HCT116 (cell line): ENCODE measurements around the gene DTNBP1. TPM values are rescaled to one million over a fixed set of nuclear protein-coding genes. Genes with fewer than 3 reads are reported as not detected.

Experiments used
- ATAC-seq: fragments of 200-7000 bp; cut with Tn5 transposase; 2 replicates; pipeline ENCODE4 v1.9.1; 2020; ENCODE audit warnings: mild to moderate bottlenecking, moderate library complexity
- BruUV-seq: library from RNA; stranded (reverse); fragments of 400-500 nt; replicated peaks from 2 replicates; lab custom pipeline; 2021; lab: Mats Ljungman, UMichigan
- CTCF ChIA-PET: fragments of 300-600 bp; sonication (Branson Sonifier 250); formaldehyde crosslinking; loops from one replicate; lab custom pipeline; 2021; ENCODE audit warnings: antibody characterized with exemption; lab: Charles Lee
- POLR2A ChIA-PET: fragments of 300-600, 350-600 bp; sonication (Branson Sonifier 250); formaldehyde crosslinking; loops from one replicate; lab custom pipeline; 2021; ENCODE audit warnings: antibody characterized with exemption; lab: Charles Lee
- RAD21 ChIA-PET, 2 experiments: fragments of 300-600 bp; sonication (Branson Sonifier 250); formaldehyde crosslinking; loops; one replicate each; lab custom pipeline; 2023; ENCODE audit warnings: low total read pairs in 2 of 2; ENCODE audit not compliant: uncharacterized antibody in 2 of 2, unreplicated experiment in 2 of 2, low non-redundant PET in 1 of 2; lab: Charles Lee
- DNase-seq: peaks from one replicate; pipeline ENCODE4 v3.0.0-alpha.2; 2010; ENCODE audit warnings: low read depth, low spot score
- H2AFZ ChIP-seq: fragments of 200-600 bp; shearing (Covaris generic), sonication (generic); 2 replicates; pipeline ENCODE4 v1.6.1; 2017; ENCODE audit warnings: low read depth, mixed run types, mixed read lengths, antibody characterized with exemption, low read length; ENCODE audit not compliant: poor library complexity, severe bottlenecking
- H3K27ac ChIP-seq: 2 replicates; pipeline ENCODE4 v1.5.1; 2012; ENCODE audit warnings: low read depth, low read length
- H3K27me3 ChIP-seq: fragments of 200-600 bp; sonication (generic); 2 replicates; pipeline ENCODE4 v1.6.1; 2016; ENCODE audit warnings: mixed run types, low read length, mixed read lengths; ENCODE audit not compliant: insufficient read depth
- H3K36me3 ChIP-seq, 2 experiments: fragments of 200-500 bp in 1 of 2; fragments of 200-600 bp in 1 of 2; sonication (Bioruptor generic) in 1 of 2; sonication (generic) in 1 of 2; 2 replicates each; pipeline versions ENCODE4 v1.5.1 to v1.6.1; 2014 to 2016; ENCODE audit warnings: low read length in 2 of 2, inconsistent platforms in 1 of 2, mixed read lengths in 1 of 2, mixed run types in 1 of 2; ENCODE audit not compliant: insufficient read depth in 2 of 2, control insufficient read depth in 1 of 2
- H3K4me1 ChIP-seq, 2 experiments: fragments of 200-600 bp in 1 of 2; sonication (generic) in 1 of 2; 2 replicates each; pipeline versions ENCODE4 v1.5.1 to v1.6.1; 2012 to 2017; ENCODE audit warnings: low read length in 2 of 2, inconsistent platforms in 1 of 2, mild to moderate bottlenecking in 1 of 2, mixed read lengths in 1 of 2, mixed run types in 1 of 2, moderate library complexity in 1 of 2; ENCODE audit not compliant: insufficient read depth in 2 of 2, control insufficient read depth in 1 of 2
- H3K4me2 ChIP-seq: fragments of 200-600 bp; sonication (generic); 2 replicates; pipeline ENCODE4 v1.6.1; 2017; ENCODE audit warnings: mixed run types, low read length, mixed read lengths
- H3K4me3 ChIP-seq, 2 experiments: fragments of 200-600 bp in 1 of 2; sonication (generic) in 1 of 2; replicated peaks in 1 of 2; 2 replicates each; pipeline ENCODE4 v1.5.1; 2011 to 2016; ENCODE audit warnings: low read length in 2 of 2, control low read depth in 1 of 2, low read depth in 1 of 2, mild to moderate bottlenecking in 1 of 2, mixed read lengths in 1 of 2, mixed run types in 1 of 2
- H3K79me2 ChIP-seq: fragments of 200-600 bp; sonication (generic); 2 replicates; pipeline ENCODE4 v1.6.1; 2017; ENCODE audit warnings: mild to moderate bottlenecking, mixed run types, low read length, moderate library complexity, mixed read lengths; ENCODE audit not compliant: insufficient read depth
- H3K9ac ChIP-seq: fragments of 200-600 bp; sonication (generic); 2 replicates; pipeline ENCODE4 v1.6.1; 2016; ENCODE audit warnings: low read length, mixed read lengths
- H3K9me2 ChIP-seq: fragments of 200-600 bp; sonication (generic), shearing (Covaris generic); 2 replicates; pipeline ENCODE4 v1.6.1; 2017; ENCODE audit warnings: mixed run types, mild to moderate bottlenecking, moderate library complexity; ENCODE audit not compliant: insufficient read depth
- H3K9me3 ChIP-seq, 2 experiments: fragments of 200-500 bp in 1 of 2; fragments of 200-600 bp in 1 of 2; sonication (Bioruptor generic) in 1 of 2; sonication (generic) in 1 of 2; 2 replicates each; pipeline ENCODE4 v1.6.1; 2014 to 2017; ENCODE audit warnings: low read length in 2 of 2, mixed read lengths in 2 of 2, inconsistent platforms in 1 of 2, low read depth in 1 of 2, mild to moderate bottlenecking in 1 of 2, mixed run types in 1 of 2, moderate library complexity in 1 of 2; ENCODE audit not compliant: control insufficient read depth in 1 of 2, insufficient read depth in 1 of 2
- H4K20me1 ChIP-seq: fragments of 200-600 bp; sonication (generic), shearing (Covaris generic); 2 replicates; pipeline ENCODE4 v1.6.1; 2017; ENCODE audit warnings: mixed run types, mild to moderate bottlenecking, moderate library complexity; ENCODE audit not compliant: insufficient read depth
- ATF3 ChIP-seq: IDR thresholded peaks from 2 replicates; pipeline ENCODE4 v1.6.1; 2012
- ELF1 ChIP-seq: IDR thresholded peaks from 2 replicates; pipeline ENCODE4 v1.6.1; 2012; ENCODE audit warnings: low read depth, borderline replicate concordance
- EZH2phosphoT487 ChIP-seq: fragments of 200-600 bp; IDR thresholded peaks from 2 replicates; pipeline ENCODE4 v1.6.1; 2018; ENCODE audit warnings: antibody characterized with exemption, borderline replicate concordance
- MAX ChIP-seq: IDR thresholded peaks from 2 replicates; pipeline ENCODE4 v1.6.1; 2012
- REST ChIP-seq: IDR thresholded peaks from 2 replicates; pipeline ENCODE4 v1.6.1; 2012; ENCODE audit warnings: low read depth
- SIN3A ChIP-seq: IDR thresholded peaks from 2 replicates; pipeline ENCODE4 v1.6.1; 2012; ENCODE audit warnings: low read depth
- YY1 ChIP-seq: IDR thresholded peaks from 2 replicates; pipeline ENCODE4 v1.6.1; 2011; ENCODE audit warnings: low read length, low read depth, moderate library complexity, mild to moderate bottlenecking; ENCODE audit not compliant: insufficient replicate concordance; ENCODE audit errors: extremely low read depth
- ZBTB33 ChIP-seq: IDR thresholded peaks from 2 replicates; pipeline ENCODE4 v1.6.1; 2011; ENCODE audit warnings: mild to moderate bottlenecking, low read length, moderate library complexity; ENCODE audit not compliant: insufficient replicate concordance; ENCODE audit errors: extremely low read depth
- ZFX ChIP-seq: fragments of 450-650 bp; IDR thresholded peaks from 2 replicates; pipeline ENCODE4 v1.6.1; 2017
- intact Hi-C: fragments of 100-400 bp; cut with micrococcal nuclease; formaldehyde crosslinking; loops from 2 replicates; pipeline ENCODE4 v1.10.0; 2022
- total RNA-seq: library from RNA; stranded (reverse); gene quantifications from one replicate; pipeline ENCODE4 v1.2.1, GENCODE V29; 2021; ENCODE audit not compliant: unreplicated experiment

DTNBP1 gene
- total RNA-seq, 1 experiment from 2014 or later = 16.7 TPM

GRCh38 chr6:15473741-15474161, 189.1 kb downstream of the DTNBP1 start:
- H3K27ac ChIP-seq = no peak overlapping the region
- intact Hi-C loops = no loop called here
- no peak overlapping the region for H3K4me2 ChIP-seq
- CTCF ChIA-PET = no interaction called here
- no peaks in the 10 kb centered on the region for H3K9me2 ChIP-seq
- H3K4me1 ChIP-seq = no peaks in the 10 kb centered on the region
- no peaks in the 10 kb centered on the region for H4K20me1 ChIP-seq
- H2AFZ ChIP-seq = no peak overlapping the region
- RAD21 ChIA-PET = no interaction called here
- POLR2A ChIA-PET = no interaction called here
- ATAC-seq = no peak
- no TSS peak for BruUV-seq
- H3K4me3 ChIP-seq = no peak overlapping the region
- no peaks in the 10 kb centered on the region; the same call in 1 of the 2 replicates for H3K79me2 ChIP-seq
- DNase-seq = no peak
- no peak overlapping the region for H3K9ac ChIP-seq
- no peaks in the 10 kb centered on the region for H3K27me3 ChIP-seq
- TF ChIP-seq ZFX (no peak), MAX (no peak), REST (no peak), YY1 (no peak), ELF1 (no peak)
- H3K9me3 ChIP-seq = no peaks in the 10 kb centered on the region
- H3K36me3 ChIP-seq = no peaks in the 10 kb centered on the region

GRCh38 chr6:15473174-15473573, 189.7 kb downstream of the DTNBP1 start:
- no peaks in the 10 kb centered on the region for H4K20me1 ChIP-seq
- BruUV-seq = no TSS peak
- RAD21 ChIA-PET = no interaction called here

More at GRCh38 chr6:15473174-15473573, 189.7 kb downstream of the DTNBP1 start:
- Histone ChIP-seq H3K27me3 (no peaks in the 10 kb centered on the region), H3K9ac (no peak overlapping the region), H3K4me1 (no peaks in the 10 kb centered on the region), H3K9me3 (no peaks in the 10 kb centered on the region), H3K4me2 (no peak overlapping the region), H3K9me2 (no peaks in the 10 kb centered on the region), H3K27ac (no peak overlapping the region), H3K79me2 (no peaks in the 10 kb centered on the region; the same call in 1 of the 2 replicates), H3K4me3 (no peak overlapping the region), H2AFZ (no peak overlapping the region), H3K36me3 (no peaks in the 10 kb centered on the region)
- DNase-seq (no peak), ATAC-seq (no peak)
- no peak for TF ChIP-seq SIN3A
- TF ChIP-seq REST = no peak
- no peak for TF ChIP-seq ZBTB33
- TF ChIP-seq EZH2phosphoT487 = no peak
- TF ChIP-seq ATF3 = no peak
- intact Hi-C loops = no loop called here
- POLR2A ChIA-PET = no interaction called here
- CTCF ChIA-PET = no interaction called here
